Activated CD8-positive, alpha-beta T cell treated with anti-CD3 and anti-CD28 coated beads for 36 hours (primary cell): Measurements from ENCODE around the gene CLEC6A. TPM values are rescaled to one million over a fixed set of nuclear protein-coding genes. Genes with fewer than 3 reads are reported as not detected.

Source experiments
- ATAC-seq: fragments of 200-7000 bp; cut with Tn5 transposase; one replicate; pipeline ENCODE4 v1.10.0; 2021; ENCODE audit warnings: mild to moderate bottlenecking, moderate library complexity
- CTCF ChIA-PET: fragments of 350-600 bp; sonication (Branson Sonifier 250); formaldehyde crosslinking; loops from one replicate; lab custom pipeline; 2021; ENCODE audit warnings: antibody characterized with exemption; lab: Charles Lee
- POLR2A ChIA-PET: fragments of 350-600 bp; sonication (Branson Sonifier 250); formaldehyde crosslinking; loops from one replicate; lab custom pipeline; 2021; ENCODE audit warnings: antibody characterized with exemption; lab: Charles Lee
- DNase-seq: peaks from one replicate; pipeline ENCODE4 v3.0.0-alpha.2; 2020
- H3K27ac Mint-ChIP-seq: one replicate; pipeline ENCODE4 v1.8.0; 2021; ENCODE audit warnings: mild to moderate bottlenecking, mixed read lengths
- H3K27me3 Mint-ChIP-seq: one replicate; pipeline ENCODE4 v1.8.0; 2021; ENCODE audit warnings: mixed read lengths
- H3K36me3 Mint-ChIP-seq: one replicate; pipeline ENCODE4 v1.8.0; 2021; ENCODE audit warnings: low read depth, mixed read lengths
- H3K4me1 Mint-ChIP-seq: one replicate; pipeline ENCODE4 v1.8.0; 2021; ENCODE audit warnings: low read depth, mixed read lengths
- H3K4me3 Mint-ChIP-seq: one replicate; pipeline ENCODE4 v1.8.0; 2021; ENCODE audit warnings: mild to moderate bottlenecking, moderate library complexity, mixed read lengths
- H3K9me3 Mint-ChIP-seq: one replicate; pipeline ENCODE4 v1.8.0; 2021; ENCODE audit warnings: mixed read lengths
- intact Hi-C: fragments of 100-400 bp; cut with micrococcal nuclease; formaldehyde crosslinking; loops from one replicate; pipeline ENCODE4 v1.10.0; 2022
- total RNA-seq, 2 experiments: library from RNA; stranded (reverse); gene quantifications; one replicate each; pipeline ENCODE4 v1.2.3, GENCODE V29; 2021
- TF ChIP-seq, protein P1 (sequence below): fragments of 200-600 bp; IDR thresholded peaks from one replicate; pipeline ENCODE4 v1.8.0; 2022; ENCODE audit warnings: antibody characterized with exemption, mild to moderate bottlenecking

Gene CLEC6A
- total RNA-seq, 2 experiments from 2014 or later, result not detected

DNA sequence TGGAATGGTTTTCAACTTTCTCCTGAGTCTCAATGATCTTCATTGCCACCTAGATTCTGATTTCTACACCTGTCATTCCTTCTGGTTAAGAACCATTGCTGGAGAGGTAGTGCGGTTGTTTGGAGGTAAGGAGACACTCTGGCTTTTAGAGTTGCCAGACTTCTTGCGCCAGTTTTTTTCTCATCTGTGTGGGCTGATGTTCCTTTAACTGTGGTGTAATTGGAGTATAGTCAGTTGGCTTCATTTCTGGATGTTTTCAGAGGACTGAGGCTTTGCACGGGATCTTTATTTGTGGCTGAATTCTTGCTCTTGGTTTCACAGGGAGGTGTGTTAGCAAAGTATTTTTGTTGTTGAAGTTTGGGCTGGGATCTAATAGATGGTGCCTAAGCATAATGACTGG lies 51.8 kb downstream of the CLEC6A start:
- no peaks in the 10 kb centered on the region for H3K9me3 Mint-ChIP-seq
- no peaks in the 10 kb centered on the region for H3K36me3 Mint-ChIP-seq
- TF ChIP-seq, protein P1, sequence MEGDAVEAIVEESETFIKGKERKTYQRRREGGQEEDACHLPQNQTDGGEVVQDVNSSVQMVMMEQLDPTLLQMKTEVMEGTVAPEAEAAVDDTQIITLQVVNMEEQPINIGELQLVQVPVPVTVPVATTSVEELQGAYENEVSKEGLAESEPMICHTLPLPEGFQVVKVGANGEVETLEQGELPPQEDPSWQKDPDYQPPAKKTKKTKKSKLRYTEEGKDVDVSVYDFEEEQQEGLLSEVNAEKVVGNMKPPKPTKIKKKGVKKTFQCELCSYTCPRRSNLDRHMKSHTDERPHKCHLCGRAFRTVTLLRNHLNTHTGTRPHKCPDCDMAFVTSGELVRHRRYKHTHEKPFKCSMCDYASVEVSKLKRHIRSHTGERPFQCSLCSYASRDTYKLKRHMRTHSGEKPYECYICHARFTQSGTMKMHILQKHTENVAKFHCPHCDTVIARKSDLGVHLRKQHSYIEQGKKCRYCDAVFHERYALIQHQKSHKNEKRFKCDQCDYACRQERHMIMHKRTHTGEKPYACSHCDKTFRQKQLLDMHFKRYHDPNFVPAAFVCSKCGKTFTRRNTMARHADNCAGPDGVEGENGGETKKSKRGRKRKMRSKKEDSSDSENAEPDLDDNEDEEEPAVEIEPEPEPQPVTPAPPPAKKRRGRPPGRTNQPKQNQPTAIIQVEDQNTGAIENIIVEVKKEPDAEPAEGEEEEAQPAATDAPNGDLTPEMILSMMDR, result no peak
- no peak for DNase-seq
- no peaks in the 10 kb centered on the region for H3K4me1 Mint-ChIP-seq
- CTCF ChIA-PET, result interaction anchor here (1.8 kb wide), 1 partner anchor 36 kb away, joined by 5 read pairs; no protein-coding TSS in a partner anchor
- no peak for ATAC-seq
- no peak overlapping the region for H3K4me3 Mint-ChIP-seq
- H3K27ac Mint-ChIP-seq, result no peak overlapping the region
- intact Hi-C loops, result no loop called here
- POLR2A ChIA-PET, result no interaction called here
- H3K27me3 Mint-ChIP-seq, result peaks cover 8% of the 10 kb centered on the region

- intact Hi-C loops, result no loop called here
- H3K4me3 Mint-ChIP-seq, result no peak overlapping the region
- POLR2A ChIA-PET, result no interaction called here
- no peaks in the 10 kb centered on the region for H3K4me1 Mint-ChIP-seq
- peaks cover 11% of the 10 kb centered on the region for H3K27me3 Mint-ChIP-seq
- no peaks in the 10 kb centered on the region for H3K9me3 Mint-ChIP-seq
- CTCF ChIA-PET, result interaction anchor here (0.8 to 1.8 kb wide), 2 partner anchors 36 to 140 kb away, joined by 3 to 5 read pairs; no protein-coding TSS in a partner anchor
- ATAC-seq (no peak), DNase-seq (no peak)
- H3K27ac Mint-ChIP-seq, result no peak overlapping the region
- H3K36me3 Mint-ChIP-seq, result no peaks in the 10 kb centered on the region
- TF ChIP-seq, protein P1, result no peak
These were observed 52.5 kb downstream of the CLEC6A start for GRCh38 chr12:8508223-8508622.

GRCh38 chr12:8508910-8509841 lies 53.4 kb downstream of the CLEC6A start:
- Mint-ChIP-seq H3K36me3 (no peaks in the 10 kb centered on the region), H3K4me3 (no peak overlapping the region), H3K9me3 (no peaks in the 10 kb centered on the region), H3K27ac (no peak overlapping the region), H3K27me3 (peaks cover 15% of the 10 kb centered on the region), H3K4me1 (no peaks in the 10 kb centered on the region)
- TF ChIP-seq, protein P1, result no peak
- CTCF ChIA-PET, result interaction anchor here (0.7 to 1.8 kb wide), 4 partner anchors 35 to 173 kb away, joined by 3 to 5 read pairs (median 4); no protein-coding TSS in a partner anchor
- POLR2A ChIA-PET, result interaction anchor here (0.7 kb wide), 1 partner anchor 16 kb away, joined by 4 read pairs; no protein-coding TSS in a partner anchor
- DNase-seq, result no peak
- intact Hi-C loops, result no loop called here
- ATAC-seq, result no peak

DNA sequence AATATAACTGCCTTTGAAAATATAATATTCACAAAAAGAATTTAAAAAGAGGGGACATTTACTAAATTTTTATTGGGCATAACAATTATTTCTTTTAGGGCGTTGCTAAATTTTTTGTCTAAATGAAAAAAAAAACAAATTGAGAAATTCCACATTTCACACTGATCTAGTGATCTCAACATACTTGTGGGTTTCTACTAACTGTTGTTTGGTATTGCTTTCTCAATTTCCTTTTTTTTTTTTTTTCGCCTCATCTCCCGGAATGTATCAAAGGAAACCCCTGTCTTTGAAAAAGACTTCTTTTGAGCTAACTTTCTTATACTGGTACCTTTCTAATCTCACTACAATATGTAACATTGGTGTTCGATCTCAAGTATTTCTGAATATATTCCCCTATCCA lies 57.5 kb downstream of the CLEC6A start, which contains the start of gene CLEC4D:
CLEC4D (plus strand) TSS at position 248 of the 400 bp plus-strand sequence. CDS start 230 bp downstream, outside the sequence.
- ChIA-PET CTCF (no interaction called here), POLR2A (no interaction called here)
- TF ChIP-seq, protein P1, result no peak
- Mint-ChIP-seq H3K4me1 (no peaks in the 10 kb centered on the region), H3K4me3 (no peak within 1 kb of the TSS), H3K9me3 (no peaks in the 10 kb centered on the region), H3K36me3 (no peaks in the 10 kb centered on the region), H3K27ac (no peak within 1 kb of the TSS), H3K27me3 (peaks cover 30% of the 10 kb centered on the region)
- ATAC-seq (no peak), DNase-seq (no peak)
- intact Hi-C loops, result no loop called here

DNA sequence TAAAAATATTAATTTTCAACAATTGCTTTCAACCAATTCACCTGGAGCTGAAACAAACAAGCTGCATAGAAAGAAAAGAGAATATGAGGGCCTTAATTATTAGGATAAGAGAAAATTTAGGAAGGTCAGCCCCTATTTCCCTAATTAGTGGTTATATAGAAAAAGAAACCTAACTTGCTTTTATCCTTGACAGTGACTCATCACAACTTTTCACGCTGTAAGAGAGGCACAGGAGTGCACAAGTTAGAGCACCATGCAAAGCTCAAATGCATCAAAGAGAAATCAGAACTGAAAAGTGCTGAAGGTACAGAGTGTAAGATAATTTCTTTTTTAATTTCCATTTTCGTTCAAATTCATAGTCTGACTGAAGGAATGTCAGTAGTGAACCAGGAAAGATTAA lies 62.2 kb downstream of the CLEC6A start:
- TF ChIP-seq, protein P1, result no peak
- H3K4me1 Mint-ChIP-seq, result no peaks in the 10 kb centered on the region
- POLR2A ChIA-PET, result no interaction called here
- CTCF ChIA-PET, result interaction anchor here (1.0 kb wide), 1 partner anchor 27 kb away, joined by 4 read pairs; no protein-coding TSS in a partner anchor
- no peaks in the 10 kb centered on the region for H3K36me3 Mint-ChIP-seq
- no peaks in the 10 kb centered on the region for H3K9me3 Mint-ChIP-seq
- no peak overlapping the region for H3K4me3 Mint-ChIP-seq
- no peak for DNase-seq
- no peak for ATAC-seq
- no peak overlapping the region for H3K27ac Mint-ChIP-seq
- intact Hi-C loops, result no loop called here
- peaks cover 40% of the 10 kb centered on the region for H3K27me3 Mint-ChIP-seq
